GM23338 (cell line): Measurements from ENCODE around the gene KLC1.

Source experiments
- CTCF ChIP-seq, 2 experiments: fragments of 200-600 bp in 1 of 2; sonication (generic) in 1 of 2; conservative IDR thresholded peaks; 2 replicates each; pipeline versions ENCODE4 v1.5.1 to v1.6.1; 2016 to 2017; ENCODE audit warnings: antibody characterized with exemption in 2 of 2, low read depth in 2 of 2, mild to moderate bottlenecking in 2 of 2, moderate library complexity in 1 of 2
- ETS1 ChIP-seq: IDR thresholded peaks from 2 replicates; pipeline ENCODE4 v1.6.1; 2016; ENCODE audit warnings: antibody characterized with exemption
- EZH2 ChIP-seq: fragments of 200-600 bp; sonication (generic); IDR thresholded peaks from one replicate; pipeline ENCODE4 v1.8.0; 2017; ENCODE audit warnings: antibody characterized with exemption, mild to moderate bottlenecking, low read depth; ENCODE audit not compliant: unreplicated experiment
- EZH2phosphoT487 ChIP-seq: fragments of 200-600 bp; sonication (generic); IDR thresholded peaks from one replicate; pipeline ENCODE4 v1.8.1; 2018; ENCODE audit warnings: antibody characterized with exemption; ENCODE audit not compliant: unreplicated experiment
- JUNB ChIP-seq: IDR thresholded peaks from one replicate; pipeline ENCODE4 v1.6.1; 2016; ENCODE audit warnings: antibody characterized with exemption; ENCODE audit not compliant: unreplicated experiment
- NANOG ChIP-seq: IDR thresholded peaks from 2 replicates; pipeline ENCODE4 v1.6.1; 2016; ENCODE audit warnings: antibody characterized with exemption, borderline replicate concordance
- POLR2AphosphoS5 ChIP-seq: IDR thresholded peaks from 2 replicates; pipeline ENCODE4 v1.6.1; 2016; ENCODE audit warnings: antibody characterized with exemption, low read depth
- REST ChIP-seq: IDR thresholded peaks from one replicate; pipeline ENCODE4 v1.6.1; 2018; ENCODE audit warnings: antibody characterized with exemption; ENCODE audit not compliant: unreplicated experiment
- STAT1 ChIP-seq: IDR thresholded peaks from one replicate; pipeline ENCODE4 v1.6.1; 2016; ENCODE audit warnings: antibody characterized with exemption; ENCODE audit not compliant: unreplicated experiment
- ZNF114 ChIP-seq: fragments of 250-450 bp; sonication (Bioruptor Pico); IDR thresholded peaks from 2 replicates; pipeline ENCODE4 v1.5.0; 2020; ENCODE audit warnings: mild to moderate bottlenecking, moderate library complexity
- ZNF331 ChIP-seq: fragments of 250-450 bp; sonication (Bioruptor Pico); IDR thresholded peaks from 2 replicates; pipeline ENCODE4 v1.5.0; 2020; ENCODE audit warnings: low read depth, mild to moderate bottlenecking, moderate library complexity

- TF ChIP-seq CTCF (conservative IDR thresholded peaks at IDR 0.05; ENCODE audit: low read depth in 2 of 2), result no peak
- TF ChIP-seq POLR2AphosphoS5, result no peak
- no peak for TF ChIP-seq EZH2
- no peak for TF ChIP-seq JUNB
- TF ChIP-seq EZH2phosphoT487, result no peak
- TF ChIP-seq NANOG, result no peak
- no peak for TF ChIP-seq STAT1
- TF ChIP-seq ETS1, result no peak
- no peak for TF ChIP-seq ZNF114
- no peak for TF ChIP-seq REST
- no peak for TF ChIP-seq ZNF331 (CRISPR knock-in tag)
Measured at GRCh38 chr14:103708750-103709187, 79.8 kb downstream of the KLC1 start.
